Breast epithelium (tissue), 3 donors: ENCODE measurements around the gene HSF5.

Experiments
- POLR2A ChIP-seq: fragments of 450-650 bp; IDR thresholded peaks from one replicate; pipeline ENCODE4 v1.6.1; 2016; ENCODE audit warnings: antibody characterized with exemption, mild to moderate bottlenecking, moderate library complexity
- POLR2AphosphoS5 ChIP-seq, 3 donors: sonication (generic); formaldehyde crosslinking; IDR thresholded peaks; one replicate each; pipeline ENCODE4 v1.6.1; 2017; ENCODE audit warnings: antibody characterized with exemption in 3 of 3
- TF ChIP-seq, protein P1 (sequence below), 3 donors: fragments of 450-650 bp; IDR thresholded peaks; one replicate each; pipeline ENCODE4 v1.5.1; 2016 to 2017; ENCODE audit warnings: antibody characterized with exemption in 3 of 3, mild to moderate bottlenecking in 3 of 3, moderate library complexity in 3 of 3

DNA sequence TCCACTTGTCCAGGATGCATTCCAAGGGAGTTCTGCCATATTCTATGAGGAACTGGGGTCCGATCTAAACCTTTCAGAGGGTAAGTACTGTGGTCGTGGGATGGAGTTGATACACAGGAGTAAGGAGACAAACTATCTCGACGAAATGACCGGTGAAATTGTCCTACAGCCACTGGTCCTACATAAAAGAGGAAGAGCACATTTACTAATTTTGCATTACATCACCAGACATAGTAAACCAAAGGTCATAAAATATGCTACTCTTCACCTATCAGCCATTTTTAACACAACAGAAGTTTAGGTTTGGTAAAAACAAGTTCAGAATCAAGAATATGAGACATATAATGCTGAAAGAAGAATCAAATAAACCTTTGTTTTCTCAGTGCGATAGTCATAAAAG lies 8.1 kb downstream of the HSF5 start:
- TF ChIP-seq, protein P1, sequence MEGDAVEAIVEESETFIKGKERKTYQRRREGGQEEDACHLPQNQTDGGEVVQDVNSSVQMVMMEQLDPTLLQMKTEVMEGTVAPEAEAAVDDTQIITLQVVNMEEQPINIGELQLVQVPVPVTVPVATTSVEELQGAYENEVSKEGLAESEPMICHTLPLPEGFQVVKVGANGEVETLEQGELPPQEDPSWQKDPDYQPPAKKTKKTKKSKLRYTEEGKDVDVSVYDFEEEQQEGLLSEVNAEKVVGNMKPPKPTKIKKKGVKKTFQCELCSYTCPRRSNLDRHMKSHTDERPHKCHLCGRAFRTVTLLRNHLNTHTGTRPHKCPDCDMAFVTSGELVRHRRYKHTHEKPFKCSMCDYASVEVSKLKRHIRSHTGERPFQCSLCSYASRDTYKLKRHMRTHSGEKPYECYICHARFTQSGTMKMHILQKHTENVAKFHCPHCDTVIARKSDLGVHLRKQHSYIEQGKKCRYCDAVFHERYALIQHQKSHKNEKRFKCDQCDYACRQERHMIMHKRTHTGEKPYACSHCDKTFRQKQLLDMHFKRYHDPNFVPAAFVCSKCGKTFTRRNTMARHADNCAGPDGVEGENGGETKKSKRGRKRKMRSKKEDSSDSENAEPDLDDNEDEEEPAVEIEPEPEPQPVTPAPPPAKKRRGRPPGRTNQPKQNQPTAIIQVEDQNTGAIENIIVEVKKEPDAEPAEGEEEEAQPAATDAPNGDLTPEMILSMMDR (IDR thresholded peaks at IDR 0.05) = no peak
- TF ChIP-seq POLR2A (no peak), POLR2AphosphoS5 (IDR thresholded peaks at IDR 0.05) (no peak)
